ENCODE measurements around the gene SIT1.
A peak's percentile ranks its signal among the peaks of the same experiment; 100 is the strongest.

Gene SIT1

GRCh38 chr9:35599763-35600604, 50.7 kb downstream of the SIT1 start:
- in situ Hi-C loops (cut with HindIII; ENCODE audit: low pct_unique_long_range_greater_than_20kb, low sequenced_read_pairs), result no loop called here
- peak in 1 of 2 experiments; percentile 24 for DNase-seq (ENCODE audit: low read depth in 1 of 2, low spot score in 1 of 2)
- TF ChIP-seq JUND (IDR thresholded peaks at IDR 0.05; ENCODE audit: low read depth), result no peak

Data from T47D (cell line).